ENCODE results near the gene DOCK11. TPM values are rescaled to one million over a fixed set of nuclear protein-coding genes. Genes with fewer than 3 reads are reported as not detected.
A peak's percentile ranks its signal among the peaks of the same experiment; 100 is the strongest.

The DOCK11 gene
- total and polyA plus RNA-seq, 2 donors (not counting 1 experiment from before 2014, with no cell fraction given), result 31.0 to 83.5 TPM

DNA sequence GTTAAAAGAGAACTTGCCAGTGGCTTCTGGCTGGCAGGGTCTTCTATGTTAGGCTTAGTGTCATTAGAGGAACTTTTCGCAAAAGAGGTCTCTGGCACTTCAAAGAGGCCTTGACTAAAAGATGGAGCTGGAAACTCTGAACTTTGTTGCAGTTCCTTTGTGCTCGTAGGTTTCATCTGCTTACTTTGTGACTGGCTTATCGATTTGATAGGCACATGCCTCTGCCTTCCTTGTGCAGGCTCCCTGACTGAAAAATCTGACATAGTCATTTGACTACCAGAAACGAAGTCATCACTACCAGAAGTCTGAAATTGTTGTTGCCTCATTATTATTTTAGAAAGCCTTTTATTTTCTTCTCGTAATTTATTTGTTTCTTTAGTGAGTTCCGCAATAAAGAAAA is 137.9 kb downstream of the DOCK11 start:
- H4K20me1 ChIP-seq (ENCODE audit: control insufficient read depth, insufficient read depth, low read length, poor library complexity, severe bottlenecking), result no peaks in the 10 kb centered on the region
- no peak overlapping the region for H3K4me3 Mint-ChIP-seq
- TF ChIP-seq, protein P1, sequence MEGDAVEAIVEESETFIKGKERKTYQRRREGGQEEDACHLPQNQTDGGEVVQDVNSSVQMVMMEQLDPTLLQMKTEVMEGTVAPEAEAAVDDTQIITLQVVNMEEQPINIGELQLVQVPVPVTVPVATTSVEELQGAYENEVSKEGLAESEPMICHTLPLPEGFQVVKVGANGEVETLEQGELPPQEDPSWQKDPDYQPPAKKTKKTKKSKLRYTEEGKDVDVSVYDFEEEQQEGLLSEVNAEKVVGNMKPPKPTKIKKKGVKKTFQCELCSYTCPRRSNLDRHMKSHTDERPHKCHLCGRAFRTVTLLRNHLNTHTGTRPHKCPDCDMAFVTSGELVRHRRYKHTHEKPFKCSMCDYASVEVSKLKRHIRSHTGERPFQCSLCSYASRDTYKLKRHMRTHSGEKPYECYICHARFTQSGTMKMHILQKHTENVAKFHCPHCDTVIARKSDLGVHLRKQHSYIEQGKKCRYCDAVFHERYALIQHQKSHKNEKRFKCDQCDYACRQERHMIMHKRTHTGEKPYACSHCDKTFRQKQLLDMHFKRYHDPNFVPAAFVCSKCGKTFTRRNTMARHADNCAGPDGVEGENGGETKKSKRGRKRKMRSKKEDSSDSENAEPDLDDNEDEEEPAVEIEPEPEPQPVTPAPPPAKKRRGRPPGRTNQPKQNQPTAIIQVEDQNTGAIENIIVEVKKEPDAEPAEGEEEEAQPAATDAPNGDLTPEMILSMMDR (IDR thresholded peaks at IDR 0.05), result no peak
- TF ChIP-seq EZH2 (IDR thresholded peaks at IDR 0.05; ENCODE audit: borderline replicate concordance, insufficient read depth, low read depth, low read length, poor library complexity, severe bottlenecking), result no peak
- H3K9me3 ChIP-seq (ENCODE audit: control extremely low read depth in 1 of 3, control insufficient read depth in 2 of 3, insufficient read depth in 1 of 3, low read length in 2 of 3), result peaks cover 0 to 4% (median 0%) of the 10 kb centered on the region in 3 donors
- no peak overlapping the region for H2AFZ ChIP-seq (ENCODE audit: insufficient read depth, low read depth, low read length, poor library complexity, severe bottlenecking)
- no peaks in the 10 kb centered on the region for H3K27me3 Mint-ChIP-seq
- peaks cover 0 to 47% of the 10 kb centered on the region in 2 experiments for H3K36me3 ChIP-seq (replicated peaks in 1 of 2; ENCODE audit: control extremely low read depth in 1 of 2, control insufficient read depth in 1 of 2, extremely low read depth in 1 of 2, insufficient read depth in 2 of 2, low read length in 1 of 2)
- H3K4me1 Mint-ChIP-seq, result peaks cover 29% of the 10 kb centered on the region
- no peaks in the 10 kb centered on the region for H3K79me2 ChIP-seq (ENCODE audit: control insufficient read depth, insufficient read depth, low read length)
- peak overlapping the region in 1 of 2 donors; percentile 41 for H3K27ac ChIP-seq (ENCODE audit: low read length in 2 of 2)
- H3K9ac ChIP-seq (ENCODE audit: low read length), result no peak overlapping the region
- ChIA-PET POLR2A (interaction anchor here (0.6 kb wide), 2 partner anchors 138 to 167 kb away, joined by 3 to 4 read pairs; partner anchors contain the start of gene DOCK11), CTCF (no interaction called here)
- H3K27me3 ChIP-seq (replicated peaks in 1 of 4; ENCODE audit: control extremely low read depth in 1 of 4, control insufficient read depth in 3 of 4, insufficient read depth in 4 of 4, low read length in 3 of 4), result no peaks in the 10 kb centered on the region
- peak overlapping the region; percentile 57 for H3K27ac Mint-ChIP-seq
- intact Hi-C loops (cut with micrococcal nuclease), result loop anchor here (5.0 kb wide), 1 partner anchor 174 kb away; no protein-coding TSS in a partner anchor
- H3K4me2 ChIP-seq (replicated peaks; ENCODE audit: low read depth, low read length, poor library complexity, severe bottlenecking), result no peak overlapping the region
- no peak for ATAC-seq (ENCODE audit: low read depth)
- H3K4me1 ChIP-seq (ENCODE audit: control insufficient read depth in 2 of 2, insufficient read depth in 2 of 2, low read length in 2 of 2), result peaks cover 16 to 17% of the 10 kb centered on the region in 2 donors
- H3K9me3 Mint-ChIP-seq (ENCODE audit: insufficient read depth), result no peaks in the 10 kb centered on the region
- H3K4me3 ChIP-seq (ENCODE audit: control extremely low read depth in 1 of 5, extremely low read depth in 1 of 5, insufficient read depth in 1 of 5, low read depth in 2 of 5, low read length in 4 of 5), result no peak overlapping the region
- 68% methylated on average over 2 of the region's 6 CpGs for WGBS (ENCODE audit: insufficient coverage)
- DNase-seq, result no peak

DNA sequence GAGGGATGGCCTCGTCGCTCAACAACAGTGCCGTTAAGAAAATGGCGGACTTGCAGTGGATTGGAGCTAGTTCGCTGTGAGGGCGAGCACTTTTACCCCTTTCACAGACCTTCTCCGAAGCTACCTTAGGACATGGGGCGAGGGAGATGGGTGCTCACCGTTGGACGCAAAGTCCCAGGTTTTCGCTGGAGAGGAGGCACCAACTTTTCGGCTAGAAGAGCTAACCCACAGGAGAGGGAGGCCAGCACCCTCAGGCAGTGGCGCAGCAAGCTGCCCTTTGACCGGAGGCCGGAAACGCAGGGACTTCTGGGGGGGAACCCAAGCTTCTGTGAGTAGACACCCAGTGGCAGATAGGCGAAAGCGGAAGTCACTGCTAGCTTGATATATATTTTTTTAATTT is 138.7 kb downstream of the DOCK11 start:
- Mint-ChIP-seq H3K9me3 (ENCODE audit: insufficient read depth) (no peaks in the 10 kb centered on the region), H3K27ac (no peak overlapping the region), H3K27me3 (no peaks in the 10 kb centered on the region), H3K4me1 (peaks cover 29% of the 10 kb centered on the region), H3K4me3 (no peak overlapping the region)
- no peak overlapping the region for H3K9ac ChIP-seq (ENCODE audit: low read length)
- intact Hi-C loops (cut with micrococcal nuclease), result loop anchor here (5.0 kb wide), 1 partner anchor 173 kb away; no protein-coding TSS in a partner anchor
- peaks cover 0 to 4% (median 0%) of the 10 kb centered on the region in 3 donors for H3K9me3 ChIP-seq (ENCODE audit: control extremely low read depth in 1 of 3, control insufficient read depth in 2 of 3, insufficient read depth in 1 of 3, low read length in 2 of 3)
- DNase-seq, result no peak
- H3K79me2 ChIP-seq (ENCODE audit: control insufficient read depth, insufficient read depth, low read length), result no peaks in the 10 kb centered on the region
- H2AFZ ChIP-seq (ENCODE audit: insufficient read depth, low read depth, low read length, poor library complexity, severe bottlenecking), result no peak overlapping the region
- no peaks in the 10 kb centered on the region for H4K20me1 ChIP-seq (ENCODE audit: control insufficient read depth, insufficient read depth, low read length, poor library complexity, severe bottlenecking)
- no peaks in the 10 kb centered on the region for H3K27me3 ChIP-seq (replicated peaks in 1 of 4; ENCODE audit: control extremely low read depth in 1 of 4, control insufficient read depth in 3 of 4, insufficient read depth in 4 of 4, low read length in 3 of 4)
- ChIA-PET POLR2A (no interaction called here), CTCF (interaction anchor here (1.1 kb wide), 1 partner anchor 173 kb away, joined by 3 read pairs; no protein-coding TSS in a partner anchor)
- H3K4me3 ChIP-seq (ENCODE audit: control extremely low read depth in 1 of 5, extremely low read depth in 1 of 5, insufficient read depth in 1 of 5, low read depth in 2 of 5, low read length in 4 of 5), result no peak overlapping the region
- no peak for TF ChIP-seq EZH2 (IDR thresholded peaks at IDR 0.05; ENCODE audit: borderline replicate concordance, insufficient read depth, low read depth, low read length, poor library complexity, severe bottlenecking)
- TF ChIP-seq, protein P1 (IDR thresholded peaks at IDR 0.05), result no peak
- H3K27ac ChIP-seq (ENCODE audit: low read length in 2 of 2), result no peak overlapping the region
- no peak overlapping the region for H3K4me2 ChIP-seq (replicated peaks; ENCODE audit: low read depth, low read length, poor library complexity, severe bottlenecking)
- WGBS (ENCODE audit: insufficient coverage), result 100% methylated on average over 5 of the region's 18 CpGs
- peaks cover 16 to 17% of the 10 kb centered on the region in 2 donors for H3K4me1 ChIP-seq (ENCODE audit: control insufficient read depth in 2 of 2, insufficient read depth in 2 of 2, low read length in 2 of 2)
- H3K36me3 ChIP-seq (replicated peaks in 1 of 2; ENCODE audit: control extremely low read depth in 1 of 2, control insufficient read depth in 1 of 2, extremely low read depth in 1 of 2, insufficient read depth in 2 of 2, low read length in 1 of 2), result peaks cover 0 to 46% of the 10 kb centered on the region in 2 experiments
- no peak for ATAC-seq (ENCODE audit: low read depth)
